K562 (cell line): ENCODE measurements around the gene MYO18B. TPM values are rescaled to one million over a fixed set of nuclear protein-coding genes. Genes with fewer than 3 reads are reported as not detected.

Source experiments
- ATAC-seq: fragments of 200-7000 bp; cut with Tn5 transposase; 3 replicates; pipeline ENCODE4 v1.9.1; 2020; ENCODE audit warnings: moderate library complexity
- BruUV-seq: library from RNA; stranded (reverse); fragments of 400-500 nt; replicated peaks from 2 replicates; lab custom pipeline; 2021; lab: Mats Ljungman, UMichigan
- CTCF ChIA-PET: fragments of 300-600 bp; formaldehyde crosslinking; extraction: SDS; loops from one replicate; lab custom pipeline; 2021; ENCODE audit warnings: low intra/inter-chr PET ratio; lab: Yijun Ruan, JAX
- POLR2A ChIA-PET: fragments of 300-600, 350-650 bp; sonication (Branson Sonifier 250); formaldehyde crosslinking; extraction: SDS; loops from one replicate; lab custom pipeline; 2021; ENCODE audit warnings: antibody characterized with exemption, inconsistent platforms; lab: Yijun Ruan, JAX
- DNase-seq, 4 experiments: peaks; one replicate each; pipeline versions ENCODE4 v3.0.0 to v3.0.0-alpha.2; 2011 to 2018; ENCODE audit warnings: low spot score in 3 of 4, mixed read lengths in 3 of 4; ENCODE audit errors: extremely low read depth in 1 of 4
- FAIRE-seq: peaks from 2 replicates; lab custom pipeline; 2011; peaks lifted over from hg19 to GRCh38; lab: Jason Lieb, UNC
- H2AFZ ChIP-seq: 2 replicates; pipeline ENCODE4 v1.6.0; 2011; ENCODE audit warnings: low read depth, low read length, control low read depth, inconsistent platforms
- H3K27ac ChIP-seq: fragments of 200-600 bp; 3 replicates; pipeline ENCODE4 v1.8.0; 2011; ENCODE audit warnings: low read depth, mild to moderate bottlenecking, control low read depth, inconsistent platforms, low read length, moderate library complexity, mixed read lengths; ENCODE audit errors: extremely low read depth
- H3K27me3 ChIP-seq, 2 experiments: fragments of 300-600 bp in 1 of 2; 2 replicates in 1 of 2; 3 replicates in 1 of 2; pipeline versions ENCODE4 v1.6.0 to v1.8.0; 2011; ENCODE audit warnings: inconsistent platforms in 2 of 2, low read length in 2 of 2, mild to moderate bottlenecking in 1 of 2, mixed read lengths in 1 of 2, moderate library complexity in 1 of 2; ENCODE audit not compliant: control insufficient read depth in 2 of 2, insufficient read depth in 2 of 2
- H3K36me3 ChIP-seq: fragments of 300-600 bp; 3 replicates; pipeline ENCODE4 v1.8.0; 2011; ENCODE audit warnings: mild to moderate bottlenecking, low read length, inconsistent platforms; ENCODE audit not compliant: control insufficient read depth, insufficient read depth
- H3K4me1 ChIP-seq, 2 experiments: fragments of 200-600 bp in 1 of 2; replicated peaks in 1 of 2; 2 replicates in 1 of 2; 3 replicates in 1 of 2; pipeline versions ENCODE4 v1.5.1 to v1.8.0; 2011; ENCODE audit warnings: inconsistent platforms in 2 of 2, low read length in 2 of 2, mild to moderate bottlenecking in 1 of 2, mixed read lengths in 1 of 2, moderate library complexity in 1 of 2; ENCODE audit not compliant: control insufficient read depth in 2 of 2, insufficient read depth in 2 of 2
- H3K4me2 ChIP-seq: 2 replicates; pipeline ENCODE4 v1.6.1; 2011; ENCODE audit warnings: low read length, control low read depth, inconsistent platforms, mixed read lengths; ENCODE audit not compliant: insufficient read depth
- H3K4me3 ChIP-seq: fragments of 200-600 bp; sonication (generic), shearing (Covaris generic); 2 replicates; pipeline ENCODE4 v1.5.1; 2016; ENCODE audit warnings: control low read depth, inconsistent platforms
- H3K79me2 ChIP-seq: fragments of 200-600 bp; 3 replicates; pipeline ENCODE4 v1.8.0; 2011; ENCODE audit warnings: low read length, inconsistent platforms; ENCODE audit not compliant: control insufficient read depth, insufficient read depth
- H3K9ac ChIP-seq, 2 experiments: 2 replicates each; pipeline versions ENCODE4 v1.6.0 to v1.6.1; 2011; ENCODE audit warnings: low read depth in 2 of 2, low read length in 2 of 2, control low read depth in 1 of 2, inconsistent platforms in 1 of 2, mild to moderate bottlenecking in 1 of 2, mixed read lengths in 1 of 2; ENCODE audit not compliant: insufficient read depth in 1 of 2
- H3K9me1 ChIP-seq: one replicate; pipeline ENCODE4 v1.6.0; 2011; ENCODE audit warnings: inconsistent platforms, mild to moderate bottlenecking, low read length, moderate library complexity; ENCODE audit not compliant: control insufficient read depth, insufficient read depth
- H3K9me3 ChIP-seq: replicated peaks from 2 replicates; pipeline ENCODE4 v1.5.1; 2011; ENCODE audit warnings: low read depth, low read length, inconsistent platforms; ENCODE audit not compliant: control insufficient read depth, insufficient read depth
- H4K20me1 ChIP-seq: replicated peaks from 2 replicates; pipeline ENCODE4 v1.6.1; 2011; ENCODE audit warnings: low read length, inconsistent platforms, mixed read lengths; ENCODE audit not compliant: control insufficient read depth, insufficient read depth
- ARID2 ChIP-seq: fragments of 450-650 bp; IDR thresholded peaks from 2 replicates; pipeline ENCODE4 v1.6.1; 2017; ENCODE audit warnings: antibody characterized with exemption, mild to moderate bottlenecking
- ARNT ChIP-seq, 2 experiments: fragments of 450-650 bp; IDR thresholded peaks; 2 replicates each; pipeline ENCODE4 v1.6.1; 2016; ENCODE audit warnings: mild to moderate bottlenecking in 1 of 2
- CHD1 ChIP-seq: fragments of 200-600 bp; sonication (generic); IDR thresholded peaks from one replicate; pipeline ENCODE4 v1.6.1; 2012; ENCODE audit warnings: mild to moderate bottlenecking, moderate library complexity, low read length, inconsistent platforms
- CSDE1 ChIP-seq, 2 experiments: fragments of 450-650 bp; IDR thresholded peaks; 2 replicates each; pipeline ENCODE4 v1.6.1; 2016; ENCODE audit warnings: mild to moderate bottlenecking in 1 of 2
- GATAD2B ChIP-seq: fragments of 450-650 bp; IDR thresholded peaks from 2 replicates; pipeline ENCODE4 v1.6.1; 2017; ENCODE audit warnings: mild to moderate bottlenecking, borderline replicate concordance
- HLTF ChIP-seq: fragments of 450-650 bp; IDR thresholded peaks from 2 replicates; pipeline ENCODE4 v1.6.1; 2016
- HMG20B ChIP-seq: fragments of 250-450 bp; sonication (Bioruptor Pico); IDR thresholded peaks from 2 replicates; pipeline ENCODE4 v1.5.0; 2021; ENCODE audit warnings: mild to moderate bottlenecking
- ID3 ChIP-seq, 2 experiments: fragments of 250-450 bp in 1 of 2; fragments of 450-650 bp in 1 of 2; sonication (Bioruptor Pico) in 1 of 2; IDR thresholded peaks; 2 replicates each; pipeline versions ENCODE4 v1.6.1 to v1.8.0; 2016 to 2021; ENCODE audit warnings: mild to moderate bottlenecking in 2 of 2, moderate library complexity in 2 of 2, missing compliant biosample characterization in 1 of 2, missing genetic modification characterization in 1 of 2
- KAT7 ChIP-seq: sonication (generic); formaldehyde crosslinking; IDR thresholded peaks from 2 replicates; pipeline ENCODE4 v1.8.0; 2022; ENCODE audit warnings: missing genetic modification reagents, mild to moderate bottlenecking, borderline replicate concordance
- KLF6 ChIP-seq: fragments of 250-450 bp; sonication (Bioruptor Pico); IDR thresholded peaks from 2 replicates; pipeline ENCODE4 v1.4.0; 2020; ENCODE audit warnings: mild to moderate bottlenecking, moderate library complexity, borderline replicate concordance
- PHF8 ChIP-seq: fragments of 200-600 bp; sonication (generic); IDR thresholded peaks from 2 replicates; pipeline ENCODE4 v1.6.1; 2012; ENCODE audit warnings: mixed run types, mild to moderate bottlenecking, inconsistent platforms, low read length, moderate library complexity, borderline replicate concordance
- PTTG1 ChIP-seq: fragments of 450-650 bp; IDR thresholded peaks from 2 replicates; pipeline ENCODE4 v1.6.1; 2016; ENCODE audit warnings: low read depth, mild to moderate bottlenecking, missing genetic modification characterization, missing compliant biosample characterization
- SMARCA5 ChIP-seq: fragments of 450-650 bp; IDR thresholded peaks from 2 replicates; pipeline ENCODE4 v1.6.1; 2016
- SMARCE1 ChIP-seq: fragments of 450-650 bp; IDR thresholded peaks from 2 replicates; pipeline ENCODE4 v1.7.1; 2016; ENCODE audit warnings: mild to moderate bottlenecking
- TEAD4 ChIP-seq, 2 experiments: sonication (generic) in 1 of 2; formaldehyde crosslinking in 1 of 2; IDR thresholded peaks; 2 replicates each; pipeline versions ENCODE4 v1.6.1 to v1.8.0; 2012 to 2022; ENCODE audit warnings: borderline replicate concordance in 1 of 2, inconsistent platforms in 1 of 2, low read length in 1 of 2, mild to moderate bottlenecking in 1 of 2, missing genetic modification reagents in 1 of 2
- ZMIZ1 ChIP-seq, 2 experiments: fragments of 150-350 bp in 1 of 2; IDR thresholded peaks; 2 replicates each; pipeline ENCODE4 v1.6.1; 2012 to 2016; ENCODE audit warnings: low read depth in 2 of 2, low read length in 2 of 2, mild to moderate bottlenecking in 1 of 2, moderate library complexity in 1 of 2
- ZNF140 ChIP-seq: fragments of 250-450 bp; sonication (Bioruptor Pico); IDR thresholded peaks from 2 replicates; pipeline ENCODE4 v1.8.0; 2021; ENCODE audit warnings: moderate library complexity, mild to moderate bottlenecking, inconsistent platforms
- ZNF551 ChIP-seq: fragments of 250-450 bp; sonication (Bioruptor Pico); IDR thresholded peaks from 2 replicates; pipeline ENCODE4 v1.5.0; 2021; ENCODE audit warnings: mild to moderate bottlenecking, moderate library complexity
- ZNF766 ChIP-seq: fragments of 200-800 bp; sonication (Bioruptor generic); conservative IDR thresholded peaks from 2 replicates; pipeline ENCODE4 v1.6.1; 2016; ENCODE audit warnings: missing genetic modification characterization, missing compliant biosample characterization
- whole genome bisulfite sequencing: fragments of 100-300 bp; shearing (Covaris generic); methylation state at CpG from one replicate; pipeline ENCODE4 v1.1.6; 2016; ENCODE audit warnings: low coverage, mixed read lengths; ENCODE audit not compliant: insufficient coverage; ENCODE audit errors: missing lambda C conversion rate; 5-methylcytosine and 5-hydroxymethylcytosine counted together
- in situ Hi-C: fragments of 300-500 bp; cut with MboI; formaldehyde crosslinking; loops from 4 replicates; pipeline ENCODE4 v1.15.0; 2018; ENCODE audit warnings: inconsistent platforms, mixed read lengths
- intact Hi-C: fragments of 100-400 bp; cut with micrococcal nuclease; formaldehyde crosslinking; loops from 2 replicates; pipeline ENCODE4 v1.14.2; 2022
- polyA plus RNA-seq, 8 experiments: library from polyadenylated mRNA; depleted of rRNA in 4 of 8; stranded (reverse) in 5 of 8; unstranded in 3 of 8; fragments of >200 nt; fragmentation: Nextera tagmentation in 2 of 8; fragmentation: Illumina TruSeq in 1 of 8; extraction: Ambion mirVana in 2 of 8; extraction: Trizol in 1 of 8; gene quantifications; 2 replicates each; pipeline versions ENCODE4 v1.2.1 to v1.2.3, GENCODE V29; 2011 to 2014; ENCODE audit warnings: inconsistent platforms in 1 of 8, missing spikeins in 1 of 8
- total RNA-seq, 7 experiments: library from RNA; depleted of rRNA in 6 of 7; stranded (reverse); fragments of >200 nt in 6 of 7; fragmentation: Illumina TruSeq in 2 of 7; extraction: Trizol in 2 of 7; gene quantifications; 2 replicates each; pipeline versions ENCODE4 v1.2.1 to v1.2.3, GENCODE V29; 2011 to 2021; ENCODE audit warnings: low replicate concordance in 1 of 7

Gene MYO18B
- total and polyA plus RNA-seq, 9 of the 15 experiments (the other 6 are each of a cell fraction or from before 2014, with no cell fraction given) = 0.06 to 7.0 (median 4.3) TPM

- FAIRE-seq = no peak
- POLR2A ChIA-PET = no interaction called here
Observed at GRCh38 chr22:25711491-25711890, 30.5 kb upstream of the MYO18B start.

More at GRCh38 chr22:25711491-25711890, 30.5 kb upstream of the MYO18B start:
- Histone ChIP-seq H3K27ac (no peak overlapping the region), H2AFZ (no peak overlapping the region), H4K20me1 (no peaks in the 10 kb centered on the region), H3K9me3 (no peaks in the 10 kb centered on the region), H3K36me3 (no peaks in the 10 kb centered on the region), H3K27me3 (no peaks in the 10 kb centered on the region), H3K9ac (no peak overlapping the region), H3K4me1 (no peaks in the 10 kb centered on the region), H3K9me1 (no peaks in the 10 kb centered on the region), H3K79me2 (no peaks in the 10 kb centered on the region), H3K4me3 (no peak overlapping the region), H3K4me2 (no peak overlapping the region)
- DNase-seq (no peak), ATAC-seq (no peak)
- no TSS peak for BruUV-seq
- WGBS = 44% methylated on average over 5 of the region's 6 CpGs
- in situ Hi-C loops = loop anchor here (5.0 kb wide), 1 partner anchor 61 kb away; no protein-coding TSS in a partner anchor
- CTCF ChIA-PET = no interaction called here
- intact Hi-C loops = no loop called here
- no peak for TF ChIP-seq ZNF766
- no peak for TF ChIP-seq HMG20B (CRISPR knock-in tag)
- TF ChIP-seq CSDE1 (IDR thresholded peaks at IDR 0.05) = no peak
- TF ChIP-seq PTTG1 = no peak
- TF ChIP-seq ARNT (IDR thresholded peaks at IDR 0.05) = no peak
- no peak for TF ChIP-seq ID3 (CRISPR knock-in tag; IDR thresholded peaks at IDR 0.05)
- no peak for TF ChIP-seq ID3 (tag; IDR thresholded peaks at IDR 0.05)
- TF ChIP-seq SMARCE1 = no peak
- TF ChIP-seq ZNF551 = no peak
- TF ChIP-seq ZNF140 (CRISPR knock-in tag) = no peak
- no peak for TF ChIP-seq PHF8
- no peak for TF ChIP-seq HLTF
- TF ChIP-seq KAT7 (CRISPR knock-in tag) = no peak
- no peak for TF ChIP-seq TEAD4 (IDR thresholded peaks at IDR 0.05; ENCODE audit: low read length)
- TF ChIP-seq TEAD4 (CRISPR knock-in tag; IDR thresholded peaks at IDR 0.05; ENCODE audit: borderline replicate concordance) = no peak
- TF ChIP-seq ARID2 = no peak
- no peak for TF ChIP-seq CHD1
- no peak for TF ChIP-seq SMARCA5
- TF ChIP-seq ZMIZ1 (IDR thresholded peaks at IDR 0.05; ENCODE audit: low read depth in 2 of 2, low read length in 2 of 2) = no peak
- no peak for TF ChIP-seq KLF6 (CRISPR knock-in tag)
- TF ChIP-seq GATAD2B = no peak
